MCF 10A (cell line): ENCODE measurements around the gene SOBP. TPM values are rescaled to one million over a fixed set of nuclear protein-coding genes. Genes with fewer than 3 reads are reported as not detected.
"Not testable (repeated sequence)": the region's sequence is repeated elsewhere in the genome, so short reads cannot be mapped to it uniquely, and the experiment has no call there.

Source experiments
- BruUV-seq: library from RNA; stranded (reverse); fragments of 400-500 nt; replicated peaks from 2 replicates; lab custom pipeline; 2021; lab: Mats Ljungman, UMichigan
- CTCF ChIA-PET: fragments of 300-600 bp; sonication (Branson Sonifier 250); formaldehyde crosslinking; extraction: SDS; loops from one replicate; lab custom pipeline; 2021; ENCODE audit warnings: antibody characterized with exemption, inconsistent platforms; lab: Yijun Ruan, JAX
- POLR2A ChIA-PET: fragments of 300-600, 350-650 bp; sonication (Branson Sonifier 250); formaldehyde crosslinking; extraction: SDS; loops from one replicate; lab custom pipeline; 2020; ENCODE audit warnings: antibody characterized with exemption, inconsistent platforms; lab: Yijun Ruan, JAX
- DNase-seq: peaks from one replicate; pipeline ENCODE4 v3.0.0-alpha.2; 2018; ENCODE audit not compliant: unreplicated experiment
- H3K27ac Mint-ChIP-seq: one replicate; pipeline ENCODE4 v1.8.0; 2022; ENCODE audit warnings: mild to moderate bottlenecking, low read depth, mixed read lengths; ENCODE audit not compliant: unreplicated experiment
- H3K27me3 Mint-ChIP-seq: one replicate; pipeline ENCODE4 v1.8.0; 2022; ENCODE audit warnings: mixed read lengths; ENCODE audit not compliant: insufficient read depth, unreplicated experiment
- H3K36me3 Mint-ChIP-seq: one replicate; pipeline ENCODE4 v1.8.0; 2022; ENCODE audit warnings: mild to moderate bottlenecking, moderate library complexity, mixed read lengths; ENCODE audit not compliant: insufficient read depth, unreplicated experiment
- H3K4me1 Mint-ChIP-seq: one replicate; pipeline ENCODE4 v1.8.0; 2022; ENCODE audit warnings: mixed read lengths; ENCODE audit not compliant: insufficient read depth, unreplicated experiment
- H3K4me3 Mint-ChIP-seq: one replicate; pipeline ENCODE4 v1.8.0; 2022; ENCODE audit warnings: mild to moderate bottlenecking, moderate library complexity, mixed read lengths; ENCODE audit not compliant: unreplicated experiment
- H3K9me3 Mint-ChIP-seq: one replicate; pipeline ENCODE4 v1.8.0; 2022; ENCODE audit warnings: mixed read lengths; ENCODE audit not compliant: unreplicated experiment
- intact Hi-C: fragments of 100-400 bp; cut with micrococcal nuclease; formaldehyde crosslinking; loops from 2 replicates; pipeline ENCODE4 v1.14.1; 2022
- total RNA-seq: library from RNA; stranded (reverse); gene quantifications from 2 replicates; pipeline ENCODE4 v1.2.3, GENCODE V29; 2022
- TF ChIP-seq, protein P1 (sequence below): fragments of 200-600 bp; IDR thresholded peaks from one replicate; pipeline ENCODE4 v1.8.0; 2022; ENCODE audit warnings: antibody characterized with exemption, mild to moderate bottlenecking; ENCODE audit not compliant: unreplicated experiment

Gene SOBP
- total RNA-seq, 1 experiment from 2014 or later: 0.21 TPM

DNA sequence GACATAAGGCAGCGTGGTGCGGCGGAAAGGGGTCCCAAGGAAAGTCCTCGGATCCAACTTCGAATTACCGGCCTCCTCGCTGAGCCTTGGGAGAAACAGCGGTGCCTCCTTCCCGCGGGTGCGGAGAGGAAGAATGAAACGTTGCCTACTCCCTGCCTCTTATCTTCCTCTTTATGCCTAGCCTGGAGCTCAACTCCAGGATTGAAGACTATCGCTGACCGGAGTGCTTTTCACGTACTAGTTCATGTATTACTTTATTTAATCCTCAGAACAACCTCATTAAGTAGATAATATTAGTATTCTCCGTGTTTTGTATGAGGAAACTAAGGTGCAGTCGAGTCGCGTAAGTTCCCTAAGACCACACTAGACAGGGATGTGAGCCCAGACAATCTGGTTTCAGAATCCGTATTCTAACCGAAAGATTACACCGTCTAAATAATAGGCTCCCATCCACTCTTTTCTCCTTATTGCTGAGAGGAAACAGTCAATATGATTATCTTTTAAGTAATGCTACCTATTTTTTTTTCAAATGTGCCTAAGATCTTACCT lies 29.8 kb upstream of the SOBP start:
- CTCF ChIA-PET: interaction anchor here (0.6 to 2.5 kb wide), 14 partner anchors 8 to 1375 kb away, joined by 3 to 15 read pairs (median 3); no protein-coding TSS in a partner anchor

DNA sequence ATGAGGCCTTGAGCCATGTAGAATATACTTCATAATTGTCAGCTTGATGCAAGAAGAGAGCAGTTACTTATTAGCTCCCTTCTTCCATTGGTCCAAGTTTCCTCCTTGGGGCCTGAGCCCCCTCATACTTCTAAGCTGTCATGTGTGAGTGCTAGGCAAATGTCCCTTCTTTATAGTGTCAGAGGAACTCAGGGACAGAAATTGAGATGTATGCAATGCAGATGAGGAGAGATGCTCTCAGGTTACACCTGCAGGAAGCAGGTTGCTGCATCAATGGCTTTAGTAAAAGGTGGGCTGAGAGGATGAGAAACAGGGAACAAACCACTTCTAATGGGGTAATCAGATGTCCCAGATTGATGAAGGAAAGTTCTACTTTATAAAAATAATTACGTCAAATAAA lies 23.9 kb upstream of the SOBP start:
- no peak overlapping the region for H3K4me3 Mint-ChIP-seq
- TF ChIP-seq, protein P1, sequence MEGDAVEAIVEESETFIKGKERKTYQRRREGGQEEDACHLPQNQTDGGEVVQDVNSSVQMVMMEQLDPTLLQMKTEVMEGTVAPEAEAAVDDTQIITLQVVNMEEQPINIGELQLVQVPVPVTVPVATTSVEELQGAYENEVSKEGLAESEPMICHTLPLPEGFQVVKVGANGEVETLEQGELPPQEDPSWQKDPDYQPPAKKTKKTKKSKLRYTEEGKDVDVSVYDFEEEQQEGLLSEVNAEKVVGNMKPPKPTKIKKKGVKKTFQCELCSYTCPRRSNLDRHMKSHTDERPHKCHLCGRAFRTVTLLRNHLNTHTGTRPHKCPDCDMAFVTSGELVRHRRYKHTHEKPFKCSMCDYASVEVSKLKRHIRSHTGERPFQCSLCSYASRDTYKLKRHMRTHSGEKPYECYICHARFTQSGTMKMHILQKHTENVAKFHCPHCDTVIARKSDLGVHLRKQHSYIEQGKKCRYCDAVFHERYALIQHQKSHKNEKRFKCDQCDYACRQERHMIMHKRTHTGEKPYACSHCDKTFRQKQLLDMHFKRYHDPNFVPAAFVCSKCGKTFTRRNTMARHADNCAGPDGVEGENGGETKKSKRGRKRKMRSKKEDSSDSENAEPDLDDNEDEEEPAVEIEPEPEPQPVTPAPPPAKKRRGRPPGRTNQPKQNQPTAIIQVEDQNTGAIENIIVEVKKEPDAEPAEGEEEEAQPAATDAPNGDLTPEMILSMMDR: no peak
- intact Hi-C loops: no loop called here
- no peaks in the 10 kb centered on the region for H3K4me1 Mint-ChIP-seq
- no peak for DNase-seq
- no TSS peak for BruUV-seq
- H3K36me3 Mint-ChIP-seq: no peaks in the 10 kb centered on the region
- POLR2A ChIA-PET: no interaction called here
- no peaks in the 10 kb centered on the region for H3K9me3 Mint-ChIP-seq
- no peak overlapping the region for H3K27ac Mint-ChIP-seq
- CTCF ChIA-PET: no interaction called here
- H3K27me3 Mint-ChIP-seq: peaks cover 40% of the 10 kb centered on the region

More for the DNA sequence above, 29.8 kb upstream of the SOBP start:
- TF ChIP-seq, protein P1: no peak
- no peak for DNase-seq
- BruUV-seq: TSS peak; percentile 76
- H3K36me3 Mint-ChIP-seq: no peaks in the 10 kb centered on the region
- H3K27ac Mint-ChIP-seq: peak overlapping the region; percentile 94
- peak overlapping the region; percentile 81 for H3K4me3 Mint-ChIP-seq
- H3K4me1 Mint-ChIP-seq: peaks cover 18% of the 10 kb centered on the region
- intact Hi-C loops: no loop called here
- no peaks in the 10 kb centered on the region for H3K27me3 Mint-ChIP-seq
- POLR2A ChIA-PET: interaction anchor here (0.6 to 3.4 kb wide), 22 partner anchors 9 to 346 kb away, joined by 3 to 31 read pairs (median 6); partner anchors contain the start of gene BEND3
- H3K9me3 Mint-ChIP-seq: no peaks in the 10 kb centered on the region

DNA sequence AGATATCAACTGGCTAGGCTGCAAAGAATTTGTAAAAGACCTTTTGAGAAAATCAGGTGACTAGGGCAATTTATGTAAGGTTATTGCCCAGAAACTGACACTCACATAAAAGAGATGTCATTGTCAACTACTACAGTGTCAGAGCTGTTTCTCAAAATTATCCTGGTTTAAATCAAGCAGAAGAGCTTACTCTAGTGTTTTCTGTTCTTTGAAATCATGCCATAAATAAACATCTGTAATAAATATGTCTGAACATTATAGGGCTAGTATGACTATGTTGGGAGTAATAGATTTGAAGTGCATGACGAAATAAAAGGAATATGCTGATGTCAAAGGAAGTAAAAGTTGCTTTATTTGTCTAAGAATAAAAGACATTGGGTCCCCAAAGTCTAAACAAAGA lies 19.6 kb upstream of the SOBP start:
- POLR2A ChIA-PET: interaction anchor here (0.6 to 3.4 kb wide), 2 partner anchors 11 to 899 kb away, joined by 4 to 15 read pairs; partner anchors contain the start of gene PDSS2
- no peak for DNase-seq
- Mint-ChIP-seq H3K9me3 (no peaks in the 10 kb centered on the region), H3K27ac (no peak overlapping the region), H3K4me1 (no peaks in the 10 kb centered on the region), H3K36me3 (no peaks in the 10 kb centered on the region), H3K4me3 (no peak overlapping the region), H3K27me3 (peaks cover 63% of the 10 kb centered on the region)
- BruUV-seq: no TSS peak
- intact Hi-C loops: no loop called here
- CTCF ChIA-PET: interaction anchor here (0.7 to 1.1 kb wide), 3 partner anchors 11 to 205 kb away, joined by 3 to 4 read pairs (median 3); partner anchors contain the start of gene PDSS2
- TF ChIP-seq, protein P1: no peak

DNA sequence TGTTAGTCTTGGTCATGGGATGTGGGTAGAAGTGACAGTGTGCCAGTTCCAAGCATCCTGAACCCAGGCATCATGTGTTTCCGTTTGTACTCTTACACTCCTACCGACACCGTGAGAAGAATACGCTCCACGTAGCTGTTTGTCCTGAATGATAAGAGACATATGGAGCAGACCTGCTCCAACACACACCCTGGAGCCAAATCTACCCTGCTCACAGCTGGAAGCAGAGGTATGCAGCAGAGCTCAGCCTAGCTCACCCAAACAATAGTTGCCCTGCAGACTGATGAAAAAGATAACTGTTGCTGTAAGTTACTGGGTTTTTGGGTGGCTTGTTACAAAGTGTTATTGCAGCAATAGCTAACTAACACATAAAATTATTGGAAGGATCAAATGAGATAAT lies 16.3 kb upstream of the SOBP start:
- TF ChIP-seq, protein P1: no peak
- Mint-ChIP-seq H3K9me3 (no peaks in the 10 kb centered on the region), H3K4me3 (no peak overlapping the region), H3K4me1 (peaks cover 5% of the 10 kb centered on the region), H3K36me3 (no peaks in the 10 kb centered on the region), H3K27ac (no peak overlapping the region), H3K27me3 (peaks cover 33% of the 10 kb centered on the region)
- intact Hi-C loops: no loop called here
- CTCF ChIA-PET: no interaction called here
- DNase-seq: no peak
- BruUV-seq: no TSS peak
- POLR2A ChIA-PET: interaction anchor here (0.5 to 1.3 kb wide), 3 partner anchors 14 to 111 kb away, joined by 3 to 7 read pairs (median 3); partner anchors contain the start of gene PDSS2

DNA sequence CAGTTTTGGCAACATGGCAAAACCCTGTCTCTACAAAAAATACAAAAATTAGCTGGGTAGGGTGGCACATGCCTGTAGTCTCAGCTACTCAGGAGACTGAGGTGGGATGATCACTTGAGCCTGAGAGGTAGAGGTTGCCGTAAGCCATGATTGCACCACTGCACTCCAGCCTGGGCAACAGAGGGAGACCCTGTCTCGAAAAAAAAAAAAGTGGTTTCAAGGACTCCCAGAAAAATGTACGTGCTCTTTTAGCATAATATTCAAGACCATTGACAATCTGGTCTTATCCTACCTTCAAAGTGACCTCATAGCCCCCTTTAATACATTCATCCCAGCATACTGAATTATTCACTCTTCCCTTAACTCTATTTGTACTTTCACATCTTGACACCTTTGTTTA lies 14.6 kb upstream of the SOBP start:
- POLR2A ChIA-PET, intact Hi-C loops, H3K36me3 Mint-ChIP-seq, H3K9me3 Mint-ChIP-seq, BruUV-seq, H3K4me3 Mint-ChIP-seq, DNase-seq, CTCF ChIA-PET, H3K4me1 Mint-ChIP-seq, H3K27ac Mint-ChIP-seq: not testable (repeated sequence)
- peaks cover 29% of the 10 kb centered on the region for H3K27me3 Mint-ChIP-seq

DNA sequence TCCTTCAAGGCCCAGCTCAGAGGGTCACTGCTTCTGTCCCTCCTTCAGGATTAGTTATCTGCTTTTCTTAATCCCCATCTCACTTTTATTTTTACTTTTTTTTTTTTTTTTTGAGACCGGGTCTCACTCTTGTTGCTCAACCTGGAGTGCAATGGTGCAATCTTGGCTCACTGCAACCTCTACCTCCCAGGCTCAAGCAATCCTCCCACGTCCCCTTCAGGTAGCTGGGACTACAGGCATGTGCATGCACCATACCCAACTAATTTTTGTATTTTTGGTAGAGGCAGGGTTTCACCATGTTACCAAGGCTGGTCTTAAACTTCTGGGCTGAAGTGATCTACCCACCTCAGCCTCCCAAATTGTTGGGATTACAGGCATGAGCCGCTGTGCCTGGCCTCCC lies 14.1 kb upstream of the SOBP start:
- CTCF ChIA-PET, H3K9me3 Mint-ChIP-seq, POLR2A ChIA-PET, H3K4me1 Mint-ChIP-seq, H3K4me3 Mint-ChIP-seq, intact Hi-C loops, H3K27ac Mint-ChIP-seq, H3K36me3 Mint-ChIP-seq, BruUV-seq: not testable (repeated sequence)
- DNase-seq: peak; percentile 41
- peaks cover 34% of the 10 kb centered on the region for H3K27me3 Mint-ChIP-seq
